GM12878 (cell line): Measurements from ENCODE around the gene PCDHGA7. TPM values are rescaled to one million over a fixed set of nuclear protein-coding genes. Genes with fewer than 3 reads are reported as not detected.

ENCODE experiments used
- ATAC-seq: fragments of 200-7000 bp; cut with Tn5 transposase; 3 replicates; pipeline ENCODE4 v1.9.1; 2020; ENCODE audit warnings: mild to moderate bottlenecking, moderate library complexity
- BruUV-seq: library from RNA; stranded (reverse); fragments of 400-500 nt; replicated peaks from 2 replicates; lab custom pipeline; 2021; lab: Mats Ljungman, UMichigan
- CTCF ChIA-PET: fragments of 300-600 bp; sonication (Branson Sonifier 250); formaldehyde crosslinking; extraction: SDS; loops from one replicate; lab custom pipeline; 2021; ENCODE audit warnings: inconsistent platforms; lab: Yijun Ruan, JAX
- POLR2A ChIA-PET: fragments of 350-600 bp; formaldehyde crosslinking; extraction: SDS; loops from one replicate; lab custom pipeline; 2021; ENCODE audit warnings: inconsistent platforms; lab: Charles Lee
- RAD21 ChIA-PET: fragments of 300-600 bp; sonication (Branson Sonifier 250); formaldehyde crosslinking; loops from one replicate; lab custom pipeline; 2023; ENCODE audit warnings: antibody characterized with exemption; ENCODE audit not compliant: unreplicated experiment; lab: Charles Lee
- SMC1A ChIA-PET: fragments of 300-600 bp; sonication (Branson Sonifier 250); formaldehyde crosslinking; loops from one replicate; lab custom pipeline; 2023; ENCODE audit not compliant: unreplicated experiment, uncharacterized antibody; lab: Charles Lee
- DNase-seq: peaks from one replicate; pipeline ENCODE4 v3.0.0-alpha.2; 2011; ENCODE audit warnings: low read depth, low spot score
- FAIRE-seq: peaks from 3 replicates; lab custom pipeline; 2011; peaks lifted over from hg19 to GRCh38; lab: Jason Lieb, UNC
- H2AFZ ChIP-seq: 2 replicates; pipeline ENCODE4 v1.6.0; 2011; ENCODE audit warnings: low read depth, low read length, control low read depth; ENCODE audit not compliant: control insufficient read depth
- H3K27ac ChIP-seq: 2 replicates; pipeline ENCODE4 v1.5.1; 2011; ENCODE audit warnings: control low read depth; ENCODE audit not compliant: control insufficient read depth, insufficient read depth
- H3K27me3 ChIP-seq, 2 experiments: replicated peaks in 1 of 2; 2 replicates each; pipeline versions ENCODE4 v1.6.0 to v1.6.1; 2011; ENCODE audit warnings: low read length in 1 of 2; ENCODE audit not compliant: control insufficient read depth in 2 of 2, insufficient read depth in 2 of 2
- H3K36me3 ChIP-seq, 2 experiments: 2 replicates each; pipeline ENCODE4 v1.5.1; 2011; ENCODE audit warnings: low read length in 1 of 2; ENCODE audit not compliant: control insufficient read depth in 2 of 2, insufficient read depth in 2 of 2
- H3K4me1 ChIP-seq: 2 replicates; pipeline ENCODE4 v1.6.1; 2011; ENCODE audit warnings: mild to moderate bottlenecking, low read length, moderate library complexity, mixed read lengths; ENCODE audit not compliant: control insufficient read depth, insufficient read depth
- H3K4me2 ChIP-seq: 2 replicates; pipeline ENCODE4 v1.6.0; 2011; ENCODE audit warnings: control low read depth; ENCODE audit not compliant: control insufficient read depth, insufficient read depth
- H3K4me3 ChIP-seq: fragments of 200-600 bp; sonication (generic); 2 replicates; pipeline ENCODE4 v1.5.1; 2016
- H3K79me2 ChIP-seq: 2 replicates; pipeline ENCODE4 v1.6.0; 2011; ENCODE audit warnings: low read length; ENCODE audit not compliant: control insufficient read depth, insufficient read depth
- H3K9ac ChIP-seq: 2 replicates; pipeline ENCODE4 v1.8.0; 2011; ENCODE audit warnings: low read length, control low read depth, mixed read lengths; ENCODE audit not compliant: control insufficient read depth, insufficient read depth
- H3K9me3 ChIP-seq: replicated peaks from 3 replicates; pipeline ENCODE4 v1.5.1; 2011; ENCODE audit warnings: mild to moderate bottlenecking, low read length; ENCODE audit not compliant: control insufficient read depth, insufficient read depth
- H4K20me1 ChIP-seq: 2 replicates; pipeline ENCODE4 v1.6.0; 2011; ENCODE audit not compliant: control insufficient read depth, insufficient read depth
- CHD1 ChIP-seq: IDR thresholded peaks from 2 replicates; pipeline ENCODE4 v1.6.1; 2012; ENCODE audit warnings: low read depth, low read length, improper control_type of control experiment
- CHD2 ChIP-seq: IDR thresholded peaks from 2 replicates; pipeline ENCODE4 v1.6.1; 2011; ENCODE audit warnings: low read depth, low read length, improper control_type of control experiment, borderline replicate concordance
- CREM ChIP-seq: IDR thresholded peaks from 2 replicates; pipeline ENCODE4 v1.6.1; 2014; ENCODE audit warnings: antibody characterized with exemption, low read depth
- EGR1 ChIP-seq, 2 experiments: IDR thresholded peaks; 1 replicate in 1 of 2; 2 replicates in 1 of 2; pipeline ENCODE4 v1.6.1; 2011 to 2012; ENCODE audit warnings: low read depth in 2 of 2, low read length in 2 of 2, borderline replicate concordance in 1 of 2, mild to moderate bottlenecking in 1 of 2, moderate library complexity in 1 of 2
- GABPA ChIP-seq: IDR thresholded peaks from 2 replicates; pipeline ENCODE4 v1.6.1; 2014; ENCODE audit warnings: antibody characterized with exemption, low read depth, mild to moderate bottlenecking, inconsistent platforms
- GATAD2B ChIP-seq: fragments of 450-650 bp; conservative IDR thresholded peaks from 2 replicates; pipeline ENCODE4 v1.6.1; 2017; ENCODE audit warnings: low read depth, mild to moderate bottlenecking, moderate library complexity
- HDAC6 ChIP-seq: fragments of 200-600 bp; sonication (generic); IDR thresholded peaks from one replicate; pipeline ENCODE4 v1.8.0; 2017; ENCODE audit warnings: antibody characterized with exemption; ENCODE audit not compliant: unreplicated experiment
- NBN ChIP-seq: fragments of 450-650 bp; IDR thresholded peaks from 2 replicates; pipeline ENCODE4 v1.6.1; 2016
- PAX8 ChIP-seq: fragments of 450-650 bp; IDR thresholded peaks from 2 replicates; pipeline ENCODE4 v1.6.1; 2017; ENCODE audit warnings: mild to moderate bottlenecking, moderate library complexity
- RB1 ChIP-seq: fragments of 450-650 bp; formaldehyde crosslinking; IDR thresholded peaks from 2 replicates; pipeline ENCODE4 v1.6.1; 2017; ENCODE audit warnings: mild to moderate bottlenecking, borderline replicate concordance
- SPI1 ChIP-seq: IDR thresholded peaks from 2 replicates; pipeline ENCODE4 v1.6.1; 2011; ENCODE audit warnings: low read depth, mild to moderate bottlenecking, low read length, moderate library complexity, borderline replicate concordance; ENCODE audit not compliant: insufficient read depth
- TAF1 ChIP-seq: IDR thresholded peaks from 2 replicates; pipeline ENCODE4 v1.6.1; 2011; ENCODE audit warnings: mild to moderate bottlenecking, low read depth, low read length, borderline replicate concordance
- TCF12 ChIP-seq: IDR thresholded peaks from 2 replicates; pipeline ENCODE4 v1.6.1; 2011; ENCODE audit warnings: low read depth, mild to moderate bottlenecking, low read length
- WRNIP1 ChIP-seq: IDR thresholded peaks from 2 replicates; pipeline ENCODE4 v1.6.1; 2011; ENCODE audit warnings: low read depth, low read length, improper control_type of control experiment, borderline replicate concordance
- WGBS: methylation state at CpG from one replicate; pipeline ENCODE4 v1.1.6; 2016; ENCODE audit warnings: low lambda C conversion rate; ENCODE audit not compliant: insufficient replicate concordance, insufficient coverage; ENCODE audit errors: missing lambda C conversion rate; 5-methylcytosine and 5-hydroxymethylcytosine counted together
- in situ Hi-C: fragments of 300-500 bp; cut with MboI; formaldehyde crosslinking; loops from 9 replicates; pipeline ENCODE4 v1.14.3; 2018; ENCODE audit warnings: mixed read lengths
- intact Hi-C: fragments of 100-400 bp; cut with micrococcal nuclease; formaldehyde crosslinking; loops from one replicate; pipeline ENCODE4 v1.14.2; 2022; ENCODE audit not compliant: unreplicated experiment
- polyA plus RNA-seq, 11 experiments: library from polyadenylated mRNA; depleted of rRNA in 4 of 11; unstranded in 6 of 11; stranded (reverse) in 5 of 11; fragments of >200 nt; fragmentation: Nextera tagmentation in 4 of 11; fragmentation: Illumina TruSeq in 1 of 11; extraction: Ambion mirVana in 4 of 11; extraction: Trizol in 1 of 11; gene quantifications; 1 replicate in 1 of 11; 2 replicates in 10 of 11; pipeline versions ENCODE4 v1.2.1 to v1.2.3, GENCODE V29; 2011 to 2016; ENCODE audit warnings: inconsistent platforms in 2 of 11, missing spikeins in 2 of 11, low read depth in 1 of 11
- total RNA-seq, 4 experiments: library from RNA; depleted of rRNA in 3 of 4; stranded (reverse); fragments of >200 nt in 3 of 4; fragmentation: Illumina TruSeq in 1 of 4; extraction: Trizol in 1 of 4; gene quantifications; 2 replicates each; pipeline versions ENCODE4 v1.2.1 to v1.2.3, GENCODE V29; 2013 to 2021
- TF ChIP-seq, protein P1 (sequence below): IDR thresholded peaks from 2 replicates; pipeline ENCODE4 v1.6.1; 2012; ENCODE audit warnings: low read depth, low read length, improper control_type of control experiment
- TF ChIP-seq, protein P2 (sequence below): IDR thresholded peaks from 2 replicates; pipeline ENCODE4 v1.6.1; 2012; ENCODE audit warnings: improper control_type of control experiment, low read depth, low read length; ENCODE audit not compliant: insufficient replicate concordance

Gene PCDHGA7
- total and polyA plus RNA-seq, 10 of the 15 experiments (the other 5 are each of a cell fraction or from before 2014, with no cell fraction given): 0.01 to 0.18 (median 0.08) TPM; not detected in 3

DNA sequence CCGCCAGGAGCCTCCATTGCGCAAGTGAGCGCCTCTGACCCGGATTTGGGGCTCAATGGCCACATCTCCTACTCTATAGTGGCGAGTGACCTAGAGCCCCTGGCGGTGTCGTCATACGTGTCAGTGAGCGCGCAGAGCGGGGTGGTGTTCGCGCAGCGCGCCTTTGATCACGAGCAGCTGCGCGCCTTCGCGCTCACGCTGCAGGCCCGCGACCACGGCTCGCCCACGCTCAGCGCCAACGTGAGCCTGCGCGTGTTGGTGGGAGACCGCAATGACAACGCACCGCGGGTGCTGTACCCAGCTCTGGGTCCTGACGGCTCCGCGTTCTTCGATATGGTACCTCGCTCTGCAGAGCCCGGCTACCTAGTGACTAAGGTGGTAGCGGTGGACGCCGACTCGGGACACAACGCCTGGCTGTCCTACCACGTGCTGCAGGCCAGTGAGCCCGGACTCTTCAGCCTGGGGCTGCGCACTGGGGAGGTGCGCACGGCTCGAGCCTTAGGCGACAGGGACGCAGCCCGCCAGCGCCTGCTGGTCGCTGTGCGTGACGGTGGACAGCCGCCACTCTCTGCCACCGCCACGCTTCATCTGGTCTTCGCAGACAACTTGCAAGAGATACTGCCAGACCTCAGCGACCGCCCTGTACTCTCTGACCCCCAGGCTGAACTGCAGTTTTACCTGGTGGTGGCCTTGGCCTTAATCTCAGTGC is 27.2 kb downstream of the PCDHGA7 start:
- WGBS: 88% methylated on average over 63 of the region's 64 CpGs
- ChIA-PET RAD21 (interaction anchor here (1.1 kb wide), 1 partner anchor 154 kb away, joined by 3 read pairs; no protein-coding TSS in a partner anchor), SMC1A (no interaction called here), POLR2A (interaction anchor here (0.7 kb wide), 1 partner anchor 1085 kb away, joined by 8 read pairs; no protein-coding TSS in a partner anchor), CTCF (interaction anchor here (0.7 to 1.0 kb wide), 4 partner anchors 11 to 394 kb away, joined by 3 to 4 read pairs (median 4); partner anchors contain the start of gene PCDHGA11)
- H3K4me3 ChIP-seq: no peak overlapping the region
- no peak overlapping the region for H3K27ac ChIP-seq
- H4K20me1 ChIP-seq: no peaks in the 10 kb centered on the region
- peaks cover 13% of the 10 kb centered on the region; the same call in 2 of the 3 replicates for H3K9me3 ChIP-seq
- intact Hi-C loops (no loop called here), in situ Hi-C loops (no loop called here)
- H2AFZ ChIP-seq: no peak overlapping the region
- H3K79me2 ChIP-seq: no peaks in the 10 kb centered on the region
- no peak overlapping the region for H3K9ac ChIP-seq
- TF ChIP-seq SPI1 (no peak), NBN (no peak), RB1 (no peak), CHD1 (no peak), GATAD2B (no peak), GABPA (no peak), TAF1 (no peak), PAX8 (no peak), TCF12 (no peak), EGR1 (IDR thresholded peaks at IDR 0.05; ENCODE audit: borderline replicate concordance in 1 of 2, low read depth in 2 of 2, low read length in 2 of 2) (no peak), CREM (no peak), CHD2 (no peak), WRNIP1 (no peak), HDAC6 (no peak)
- TF ChIP-seq, protein P1, sequence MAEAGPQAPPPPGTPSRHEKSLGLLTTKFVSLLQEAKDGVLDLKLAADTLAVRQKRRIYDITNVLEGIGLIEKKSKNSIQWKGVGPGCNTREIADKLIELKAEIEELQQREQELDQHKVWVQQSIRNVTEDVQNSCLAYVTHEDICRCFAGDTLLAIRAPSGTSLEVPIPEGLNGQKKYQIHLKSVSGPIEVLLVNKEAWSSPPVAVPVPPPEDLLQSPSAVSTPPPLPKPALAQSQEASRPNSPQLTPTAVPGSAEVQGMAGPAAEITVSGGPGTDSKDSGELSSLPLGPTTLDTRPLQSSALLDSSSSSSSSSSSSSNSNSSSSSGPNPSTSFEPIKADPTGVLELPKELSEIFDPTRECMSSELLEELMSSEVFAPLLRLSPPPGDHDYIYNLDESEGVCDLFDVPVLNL: no peak
- TF ChIP-seq, protein P2, sequence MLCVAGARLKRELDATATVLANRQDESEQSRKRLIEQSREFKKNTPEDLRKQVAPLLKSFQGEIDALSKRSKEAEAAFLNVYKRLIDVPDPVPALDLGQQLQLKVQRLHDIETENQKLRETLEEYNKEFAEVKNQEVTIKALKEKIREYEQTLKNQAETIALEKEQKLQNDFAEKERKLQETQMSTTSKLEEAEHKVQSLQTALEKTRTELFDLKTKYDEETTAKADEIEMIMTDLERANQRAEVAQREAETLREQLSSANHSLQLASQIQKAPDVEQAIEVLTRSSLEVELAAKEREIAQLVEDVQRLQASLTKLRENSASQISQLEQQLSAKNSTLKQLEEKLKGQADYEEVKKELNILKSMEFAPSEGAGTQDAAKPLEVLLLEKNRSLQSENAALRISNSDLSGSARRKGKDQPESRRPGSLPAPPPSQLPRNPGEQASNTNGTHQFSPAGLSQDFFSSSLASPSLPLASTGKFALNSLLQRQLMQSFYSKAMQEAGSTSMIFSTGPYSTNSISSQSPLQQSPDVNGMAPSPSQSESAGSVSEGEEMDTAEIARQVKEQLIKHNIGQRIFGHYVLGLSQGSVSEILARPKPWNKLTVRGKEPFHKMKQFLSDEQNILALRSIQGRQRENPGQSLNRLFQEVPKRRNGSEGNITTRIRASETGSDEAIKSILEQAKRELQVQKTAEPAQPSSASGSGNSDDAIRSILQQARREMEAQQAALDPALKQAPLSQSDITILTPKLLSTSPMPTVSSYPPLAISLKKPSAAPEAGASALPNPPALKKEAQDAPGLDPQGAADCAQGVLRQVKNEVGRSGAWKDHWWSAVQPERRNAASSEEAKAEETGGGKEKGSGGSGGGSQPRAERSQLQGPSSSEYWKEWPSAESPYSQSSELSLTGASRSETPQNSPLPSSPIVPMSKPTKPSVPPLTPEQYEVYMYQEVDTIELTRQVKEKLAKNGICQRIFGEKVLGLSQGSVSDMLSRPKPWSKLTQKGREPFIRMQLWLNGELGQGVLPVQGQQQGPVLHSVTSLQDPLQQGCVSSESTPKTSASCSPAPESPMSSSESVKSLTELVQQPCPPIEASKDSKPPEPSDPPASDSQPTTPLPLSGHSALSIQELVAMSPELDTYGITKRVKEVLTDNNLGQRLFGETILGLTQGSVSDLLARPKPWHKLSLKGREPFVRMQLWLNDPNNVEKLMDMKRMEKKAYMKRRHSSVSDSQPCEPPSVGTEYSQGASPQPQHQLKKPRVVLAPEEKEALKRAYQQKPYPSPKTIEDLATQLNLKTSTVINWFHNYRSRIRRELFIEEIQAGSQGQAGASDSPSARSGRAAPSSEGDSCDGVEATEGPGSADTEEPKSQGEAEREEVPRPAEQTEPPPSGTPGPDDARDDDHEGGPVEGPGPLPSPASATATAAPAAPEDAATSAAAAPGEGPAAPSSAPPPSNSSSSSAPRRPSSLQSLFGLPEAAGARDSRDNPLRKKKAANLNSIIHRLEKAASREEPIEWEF: no peak
- H3K27me3 ChIP-seq: peaks cover 0 to 1% of the 10 kb centered on the region in 2 experiments; a peak in 1 of 4 replicates
- BruUV-seq: no TSS peak
- ATAC-seq (no peak), DNase-seq (no peak), FAIRE-seq (no peak)
- no peaks in the 10 kb centered on the region for H3K36me3 ChIP-seq
- H3K4me2 ChIP-seq: no peak overlapping the region
- no peaks in the 10 kb centered on the region; the same call in 1 of the 2 replicates for H3K4me1 ChIP-seq
